HG03064 (cell line): ENCODE results near the gene NDP.
"Not testable (repeated sequence)": the region's sequence is repeated elsewhere in the genome, so short reads cannot be mapped to it uniquely, and the experiment has no call there.

Experiments used
- ATAC-seq: cut with Tn5 transposase; IDR thresholded peaks from one replicate; pipeline ENCODE4 v1.9.1; 2021; ENCODE audit warnings: low read depth; ENCODE audit not compliant: unreplicated experiment

NDP gene

DNA sequence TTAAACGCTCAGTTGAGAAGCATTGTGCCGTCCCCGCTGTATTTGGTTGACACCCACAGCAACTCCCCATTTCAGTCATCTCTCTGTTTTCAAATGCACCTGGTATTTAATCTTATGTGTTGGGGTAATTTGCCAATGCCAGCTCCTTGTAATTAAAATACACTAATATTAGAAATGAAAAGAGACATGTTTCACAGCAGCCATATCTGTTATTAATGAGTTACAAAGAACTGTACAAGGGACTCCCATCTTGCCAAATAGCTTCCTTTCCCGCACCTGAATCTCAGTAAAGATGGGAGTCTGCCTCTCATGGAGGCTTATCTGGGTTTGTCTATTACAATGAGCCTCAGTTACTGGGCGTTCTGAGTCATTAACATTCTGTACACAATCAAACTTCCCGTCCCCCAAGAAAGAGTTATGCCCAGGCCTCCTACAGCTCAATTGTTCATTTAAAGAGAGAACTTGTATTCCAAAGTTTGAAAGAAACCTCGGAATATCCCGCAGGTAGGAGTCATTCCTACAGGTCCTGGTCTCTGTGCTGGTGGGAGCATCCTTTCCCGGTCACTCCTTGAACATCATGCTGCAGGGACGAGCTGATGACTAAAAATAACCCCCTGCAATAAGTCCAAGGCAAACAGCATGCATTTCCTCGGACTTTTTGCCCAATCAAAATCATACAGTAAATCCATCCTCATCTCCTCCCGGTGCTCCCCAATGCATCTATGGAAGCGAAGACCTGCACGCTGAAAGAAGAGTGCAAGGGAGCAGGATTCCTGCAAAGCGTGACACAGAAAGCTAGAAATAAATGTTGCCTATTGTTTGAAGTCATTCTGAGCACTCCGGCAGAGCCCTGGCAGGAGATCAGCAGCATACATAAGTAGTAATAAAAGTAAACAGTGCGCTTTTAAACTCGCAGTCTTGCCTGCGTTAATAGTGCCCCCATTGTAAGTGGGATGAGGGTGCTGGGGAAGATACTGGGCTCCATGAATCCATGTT, 926 bp downstream of the NDP start:
- ATAC-seq = no peak

DNA sequence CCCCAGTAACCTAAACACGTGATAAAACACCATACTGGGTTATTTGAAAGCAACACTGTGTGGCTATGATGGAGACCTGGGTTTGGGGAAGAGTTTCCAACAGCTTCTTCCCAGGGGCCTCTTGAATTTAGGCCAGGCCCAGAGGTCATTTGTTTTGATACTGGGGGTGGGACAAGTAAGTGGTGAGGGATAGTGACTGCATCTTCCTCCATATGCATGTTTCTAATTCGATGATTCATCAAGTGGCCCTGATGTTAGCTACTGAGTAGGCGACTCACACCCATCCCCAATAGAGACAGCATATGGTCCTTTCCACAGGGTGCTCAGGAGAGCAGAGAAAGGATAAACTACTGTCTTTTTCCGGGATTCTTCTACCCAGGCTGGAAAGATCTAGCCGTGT, 2.7 kb downstream of the NDP start:
- no peak for ATAC-seq

DNA sequence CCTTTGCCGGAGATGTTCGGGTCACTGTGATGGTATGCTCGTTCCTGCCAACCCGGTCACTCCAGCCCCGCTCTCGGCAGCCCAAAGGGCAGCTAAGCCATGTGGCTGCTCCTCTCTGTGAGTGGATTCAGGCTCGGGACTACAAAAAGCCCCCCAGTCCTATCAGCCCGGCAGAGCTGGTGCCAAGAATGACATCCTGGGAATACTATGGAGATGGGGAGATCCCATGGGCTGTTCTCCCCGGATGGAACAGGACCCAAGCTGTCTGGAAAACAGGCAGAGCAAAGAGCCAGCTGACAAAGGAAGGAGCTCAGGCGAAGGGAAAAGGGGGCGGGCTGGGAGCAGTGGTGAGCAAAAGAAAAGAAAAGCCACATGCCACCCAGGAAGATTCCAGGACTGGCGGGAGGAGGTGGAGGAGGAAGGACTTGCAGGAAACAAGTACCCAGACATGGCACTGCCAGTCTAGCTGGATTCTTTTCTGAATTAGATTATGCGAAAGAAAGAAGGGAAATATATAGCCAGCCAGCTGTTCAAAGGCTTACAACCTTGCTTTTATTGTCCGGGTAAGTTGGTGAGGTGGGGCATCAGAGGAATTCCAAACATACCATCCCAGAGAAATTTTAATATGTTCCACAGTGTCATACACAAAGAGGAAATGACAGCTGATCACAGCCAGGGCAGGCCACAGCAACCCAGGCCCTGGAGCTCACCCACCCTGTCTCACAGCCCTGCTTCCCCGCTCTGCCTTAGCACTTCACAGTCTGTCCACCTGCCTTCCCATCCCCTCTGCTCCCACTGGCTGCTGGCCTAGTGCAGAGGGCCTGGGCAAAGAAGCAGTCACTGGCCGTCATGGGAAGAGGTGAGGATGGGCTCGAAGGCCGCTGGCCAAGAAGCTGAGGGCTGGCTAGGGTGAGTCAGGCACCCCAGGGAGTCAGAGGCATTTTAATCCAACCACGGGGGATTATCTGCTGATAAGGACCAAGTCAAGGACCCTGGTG, 3.4 kb downstream of the NDP start:
- ATAC-seq = no peak

DNA sequence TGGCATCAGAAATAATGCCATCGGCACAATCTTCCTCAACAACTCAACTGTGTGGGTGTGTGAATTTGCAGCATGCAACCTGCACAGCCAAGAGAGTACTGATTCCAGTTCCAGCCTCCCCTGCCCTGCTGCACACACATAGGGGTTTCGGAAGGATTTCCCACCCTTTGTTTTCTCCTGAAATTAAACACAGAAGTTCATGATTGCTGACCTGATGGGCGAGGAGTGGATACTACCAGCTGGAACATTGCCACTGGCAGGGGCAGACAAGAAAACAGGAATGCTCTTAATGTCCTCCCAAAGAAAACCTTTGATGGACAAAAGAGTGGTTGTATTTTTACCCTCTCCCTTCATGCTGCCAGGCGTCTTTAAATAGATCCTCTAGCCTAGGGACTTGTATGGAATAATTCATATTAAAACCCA, 4.8 kb downstream of the NDP start:
- ATAC-seq = no peak

DNA sequence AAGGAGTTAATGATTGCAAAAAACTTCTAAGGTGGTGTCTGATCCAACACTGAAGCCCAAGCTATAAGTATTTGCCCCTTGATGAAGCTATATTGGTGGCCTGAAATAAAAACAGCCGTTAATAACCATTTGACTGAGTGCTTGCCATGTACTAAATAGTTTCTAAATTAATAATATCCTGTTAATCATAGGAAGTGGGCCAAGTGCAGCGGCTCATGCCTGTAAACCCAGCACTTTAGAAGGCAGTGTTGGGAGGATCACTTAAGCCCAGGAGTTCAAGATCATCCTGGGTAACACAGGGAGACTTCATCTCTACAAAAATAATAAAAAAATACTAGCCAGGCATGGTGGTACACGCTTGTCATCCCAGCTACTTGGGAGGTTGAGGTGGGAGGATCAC, 8.3 kb downstream of the NDP start:
- no peak for ATAC-seq

DNA sequence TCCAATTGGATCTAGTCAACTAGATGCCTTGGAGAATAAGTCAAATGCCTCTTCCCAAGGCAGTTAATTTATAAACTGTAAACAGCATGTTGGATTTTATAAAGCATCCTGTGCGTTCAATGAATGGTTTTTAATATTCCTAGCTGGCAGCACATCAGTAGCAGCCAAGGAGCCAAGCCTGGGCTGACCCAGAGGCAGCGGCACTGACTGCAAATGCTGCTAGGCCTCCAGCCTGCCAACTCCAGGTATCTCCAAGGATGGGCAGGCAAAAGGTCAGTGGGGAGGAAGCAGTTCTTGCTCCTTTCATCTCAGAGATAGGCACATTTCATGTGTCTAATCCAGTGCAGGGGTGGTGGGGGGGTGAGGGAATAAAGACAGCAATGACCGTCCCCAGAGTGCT, 9.5 kb downstream of the NDP start:
- no peak for ATAC-seq

DNA sequence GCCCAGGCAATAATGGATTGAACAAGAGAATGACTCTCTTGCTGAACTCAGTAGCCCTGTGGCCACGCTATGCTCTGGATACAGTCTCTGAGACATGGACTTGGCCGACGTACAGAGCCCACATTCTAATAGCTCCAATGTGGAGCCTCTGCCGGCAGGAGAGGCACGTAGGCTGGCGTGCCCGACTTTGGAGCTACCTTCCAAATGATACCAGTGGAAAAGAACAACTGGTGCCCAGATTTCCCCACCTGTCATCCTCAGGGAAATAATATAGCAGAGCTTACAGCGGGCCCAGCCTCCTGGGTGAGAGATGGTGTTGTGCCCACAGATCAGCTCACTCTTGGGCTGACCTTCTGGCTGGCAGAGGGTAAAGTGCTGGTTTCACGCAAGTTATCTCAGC, 10.6 kb downstream of the NDP start:
- no peak for ATAC-seq

DNA sequence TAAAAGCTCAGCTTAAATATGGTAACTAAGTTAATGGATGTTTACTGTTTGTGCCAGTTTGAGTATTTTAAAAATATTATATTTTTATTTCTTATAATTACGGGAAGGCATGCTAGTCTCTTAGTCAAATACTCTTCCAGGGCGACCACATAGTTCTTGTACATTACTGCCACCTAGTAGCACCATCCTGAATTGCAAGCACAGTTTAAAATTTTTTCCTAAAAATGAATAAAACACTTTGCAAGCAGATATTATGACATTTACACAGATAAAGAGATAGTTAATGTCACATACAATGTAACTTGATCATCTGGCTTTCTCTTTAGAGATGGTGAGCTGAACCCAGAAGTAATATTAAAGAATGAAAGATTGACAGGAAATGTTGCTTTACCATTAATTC, 11.5 kb downstream of the NDP start:
- no peak for ATAC-seq

DNA sequence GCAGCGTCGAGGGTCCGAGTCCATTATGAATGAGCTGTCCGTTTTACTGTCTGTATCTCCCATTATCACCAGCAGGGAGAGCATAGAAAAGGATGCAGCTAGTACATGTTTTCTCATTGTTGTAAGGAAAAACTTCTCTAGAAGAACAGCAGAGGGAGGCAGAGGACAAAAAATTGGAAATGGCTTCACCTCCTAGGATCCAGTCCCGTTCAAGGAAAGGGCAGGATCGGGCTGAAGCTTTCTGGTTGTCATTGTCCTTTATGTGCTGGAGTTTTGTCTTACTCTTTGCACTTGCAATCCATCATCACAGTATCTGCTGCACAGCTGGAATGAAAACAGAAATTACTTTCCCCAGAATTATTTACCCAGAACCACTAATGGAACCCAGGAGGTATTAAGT, 14.7 kb downstream of the NDP start:
- no peak for ATAC-seq

DNA sequence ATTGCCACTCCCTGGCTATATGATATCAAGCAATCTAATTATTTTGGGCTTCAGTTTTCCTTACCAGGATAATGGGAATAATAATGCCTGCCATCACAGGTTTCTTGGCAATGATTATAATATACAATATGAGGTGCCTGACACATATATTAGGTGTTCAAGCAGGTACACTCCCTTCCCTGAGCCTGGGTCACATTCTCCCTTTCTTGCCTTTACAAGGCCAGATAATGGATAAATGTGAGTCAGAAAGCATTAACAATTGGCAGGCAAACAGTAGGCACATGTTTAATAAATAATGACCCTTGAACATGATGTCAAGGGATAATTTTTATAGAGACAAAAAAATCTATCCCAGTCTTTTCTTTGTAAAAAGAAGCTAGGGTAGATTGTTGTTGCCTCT, 17.2 kb downstream of the NDP start:
- no peak for ATAC-seq

DNA sequence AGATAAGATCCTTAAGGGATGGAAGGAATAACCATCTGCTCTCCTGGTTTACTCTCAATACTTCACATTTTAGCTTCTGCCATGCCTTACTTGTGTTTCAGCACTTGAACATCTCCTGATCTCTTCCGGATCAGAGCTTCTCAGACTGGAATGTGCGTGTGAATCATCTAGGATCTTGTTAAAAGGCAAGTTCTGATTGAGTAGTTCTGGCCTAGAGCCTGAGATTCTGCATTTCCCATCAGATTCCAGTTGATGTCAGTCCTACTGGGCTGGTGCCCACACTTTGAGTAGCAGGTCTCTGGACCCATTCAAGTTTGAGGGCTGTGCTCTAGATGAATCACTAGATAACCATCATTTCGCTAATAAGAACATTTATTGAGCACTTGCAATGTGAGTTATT, 20.0 kb downstream of the NDP start:
- no peak for ATAC-seq

DNA sequence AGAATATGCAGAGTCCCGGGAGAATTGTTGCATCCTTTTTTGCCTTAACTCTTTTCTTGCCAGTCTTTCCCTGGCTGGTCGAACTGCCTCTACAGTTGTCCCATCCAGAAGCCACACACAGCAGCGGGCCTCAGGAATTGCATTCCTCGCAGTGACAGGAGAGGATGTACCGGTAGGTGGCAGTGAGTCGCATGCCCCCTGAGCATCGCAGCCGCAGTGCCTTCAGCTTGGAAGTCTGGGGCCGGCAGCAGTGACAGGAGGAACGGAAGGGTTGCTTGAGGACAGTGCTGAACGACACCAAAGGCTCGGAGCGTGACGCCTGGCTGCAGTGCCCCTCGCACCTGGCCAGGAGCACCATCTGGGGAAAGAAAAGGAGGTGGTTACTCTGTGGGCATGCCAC, 23.5 kb downstream of the NDP start:
- no peak for ATAC-seq

DNA sequence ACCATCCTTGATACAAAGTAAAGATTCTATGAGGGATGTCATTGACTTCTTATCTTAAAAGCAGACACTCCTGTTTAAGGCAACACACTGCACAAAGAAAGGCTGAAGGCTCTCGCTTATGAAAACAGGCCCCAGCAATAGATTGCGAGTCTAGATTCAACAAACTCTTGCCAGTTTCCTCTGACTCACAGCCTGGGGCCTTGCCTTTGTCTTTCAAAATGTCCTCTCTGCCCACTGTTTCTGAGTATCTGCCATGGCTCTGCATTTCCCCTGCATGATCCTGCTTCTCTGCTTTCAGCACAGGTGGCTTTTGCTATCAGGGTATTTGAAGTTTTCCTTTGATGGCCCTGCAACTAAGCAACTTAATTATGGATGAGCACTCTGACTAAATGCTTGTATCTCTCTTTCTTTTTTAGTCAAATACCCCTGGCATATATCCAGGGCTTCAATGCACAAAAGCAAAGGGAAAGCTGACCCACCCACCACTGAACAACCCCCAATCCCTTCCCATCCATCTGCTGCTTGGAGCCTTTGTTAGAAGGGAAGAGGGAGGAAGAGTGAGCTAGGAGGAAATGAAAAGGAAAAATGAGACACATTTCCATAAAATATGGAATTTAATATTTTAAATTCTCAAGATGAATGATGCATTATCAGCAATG, 32.2 kb downstream of the NDP start:
- no peak for ATAC-seq

DNA sequence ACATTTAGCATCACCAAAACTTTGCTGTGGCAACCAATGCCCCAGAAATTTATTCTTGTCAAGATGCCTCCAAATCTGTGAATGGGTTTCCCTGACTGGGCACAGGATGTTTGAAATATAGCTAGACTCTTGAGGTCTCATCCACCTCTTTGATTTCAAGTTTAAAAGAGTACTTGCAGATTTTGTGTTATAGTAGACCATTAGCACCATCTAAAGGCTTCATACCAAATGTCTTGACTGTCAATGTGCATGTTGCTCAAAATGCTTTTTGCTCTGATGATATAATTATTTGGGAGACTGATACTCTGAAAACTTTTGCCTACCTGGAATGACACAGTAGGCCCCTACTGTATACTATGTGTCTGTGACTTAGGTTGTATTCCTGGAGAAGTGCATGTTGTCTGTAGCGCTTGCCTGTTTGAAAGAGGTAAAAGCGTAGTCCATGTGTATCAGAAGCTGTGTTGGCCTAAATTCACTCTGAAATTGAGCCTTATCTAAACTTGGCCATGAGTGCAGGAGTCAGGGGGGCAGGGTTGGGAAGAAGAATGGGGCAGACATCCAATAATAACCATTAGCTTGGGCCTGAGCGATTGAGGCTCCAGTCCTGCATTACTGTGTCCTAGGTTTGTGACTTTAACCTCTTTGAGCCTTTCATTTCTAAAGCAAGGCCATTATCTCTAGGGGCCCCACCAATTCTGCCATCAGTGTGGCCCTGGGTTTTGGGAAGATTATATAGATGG, 33.8 kb downstream of the NDP start:
- ATAC-seq = no peak

DNA sequence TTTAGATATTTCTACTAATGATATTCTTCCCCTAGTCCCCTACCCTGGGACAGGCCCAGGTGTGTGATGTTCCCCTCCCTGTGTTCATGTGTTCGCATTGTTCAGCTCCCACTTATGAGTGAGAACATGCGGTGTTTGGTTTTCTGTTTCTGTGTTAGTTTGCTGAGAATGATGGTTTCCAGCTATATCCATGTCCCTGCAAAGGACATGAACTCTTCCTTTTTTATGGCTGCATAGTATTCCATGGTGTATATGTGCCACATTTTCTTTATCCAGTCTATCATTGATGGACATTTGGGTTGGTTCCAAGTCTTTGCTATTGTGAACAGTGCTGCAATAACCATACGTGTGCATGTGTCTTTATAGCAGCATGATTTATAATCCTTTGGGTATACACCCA, 51.2 kb downstream of the NDP start:
- ATAC-seq = not testable (repeated sequence)

DNA sequence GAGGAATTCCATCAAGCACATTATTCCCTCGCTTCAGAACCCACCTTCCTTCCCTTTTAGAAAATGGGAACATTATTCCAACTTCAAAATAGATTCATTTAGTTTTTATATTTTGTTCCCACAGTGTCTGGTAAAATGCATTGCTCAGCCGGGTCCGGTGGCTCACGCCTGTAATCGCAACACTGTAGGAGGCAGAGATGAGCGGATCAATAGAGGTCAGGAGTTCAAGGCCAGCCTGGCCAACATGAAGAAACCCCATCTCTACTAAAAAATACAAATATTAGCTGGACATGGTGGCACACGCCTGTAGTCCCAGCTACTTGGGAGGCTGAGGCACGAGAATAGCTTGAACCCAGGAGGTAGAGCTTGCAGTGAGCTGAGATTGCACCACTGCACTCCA, 62.4 kb downstream of the NDP start:
- ATAC-seq = not testable (repeated sequence)

DNA sequence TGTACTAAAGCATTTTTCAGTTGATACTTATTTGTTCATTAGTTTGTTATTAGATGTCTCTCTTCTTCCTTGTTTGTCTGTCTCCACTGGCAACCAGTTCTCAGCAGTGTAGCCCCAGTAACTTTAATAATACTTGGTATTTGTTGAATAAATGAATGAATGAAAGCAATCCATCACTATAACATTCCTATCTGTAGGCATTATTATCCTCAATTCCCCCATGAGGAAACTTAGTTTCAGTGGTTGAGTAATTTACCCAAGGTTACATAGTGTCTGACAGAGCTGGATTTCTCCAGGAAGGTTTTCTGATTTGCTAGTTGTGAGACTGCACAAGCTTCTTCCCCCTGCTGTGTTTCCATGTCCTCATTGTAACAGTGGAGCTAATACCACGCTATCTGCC, 63.2 kb downstream of the NDP start:
- no peak for ATAC-seq

DNA sequence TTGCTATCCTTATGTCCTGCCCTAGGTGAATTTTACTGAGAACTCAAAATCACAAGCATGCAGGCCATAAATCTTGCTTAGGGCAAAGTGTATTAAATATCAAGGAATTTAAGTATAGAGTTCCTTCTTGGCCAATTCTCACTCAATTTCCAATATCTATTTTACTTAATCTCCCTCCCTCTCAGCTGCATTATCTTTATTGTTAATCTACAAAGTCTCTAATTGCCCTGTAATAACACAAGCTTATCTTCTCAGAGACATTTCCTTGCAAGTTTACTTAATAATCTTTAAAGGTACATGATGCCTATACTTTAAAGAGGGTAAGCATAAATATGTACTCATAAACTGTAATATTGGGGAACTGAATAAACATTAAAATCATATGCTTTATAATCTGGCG, 64.0 kb downstream of the NDP start:
- ATAC-seq = no peak

DNA sequence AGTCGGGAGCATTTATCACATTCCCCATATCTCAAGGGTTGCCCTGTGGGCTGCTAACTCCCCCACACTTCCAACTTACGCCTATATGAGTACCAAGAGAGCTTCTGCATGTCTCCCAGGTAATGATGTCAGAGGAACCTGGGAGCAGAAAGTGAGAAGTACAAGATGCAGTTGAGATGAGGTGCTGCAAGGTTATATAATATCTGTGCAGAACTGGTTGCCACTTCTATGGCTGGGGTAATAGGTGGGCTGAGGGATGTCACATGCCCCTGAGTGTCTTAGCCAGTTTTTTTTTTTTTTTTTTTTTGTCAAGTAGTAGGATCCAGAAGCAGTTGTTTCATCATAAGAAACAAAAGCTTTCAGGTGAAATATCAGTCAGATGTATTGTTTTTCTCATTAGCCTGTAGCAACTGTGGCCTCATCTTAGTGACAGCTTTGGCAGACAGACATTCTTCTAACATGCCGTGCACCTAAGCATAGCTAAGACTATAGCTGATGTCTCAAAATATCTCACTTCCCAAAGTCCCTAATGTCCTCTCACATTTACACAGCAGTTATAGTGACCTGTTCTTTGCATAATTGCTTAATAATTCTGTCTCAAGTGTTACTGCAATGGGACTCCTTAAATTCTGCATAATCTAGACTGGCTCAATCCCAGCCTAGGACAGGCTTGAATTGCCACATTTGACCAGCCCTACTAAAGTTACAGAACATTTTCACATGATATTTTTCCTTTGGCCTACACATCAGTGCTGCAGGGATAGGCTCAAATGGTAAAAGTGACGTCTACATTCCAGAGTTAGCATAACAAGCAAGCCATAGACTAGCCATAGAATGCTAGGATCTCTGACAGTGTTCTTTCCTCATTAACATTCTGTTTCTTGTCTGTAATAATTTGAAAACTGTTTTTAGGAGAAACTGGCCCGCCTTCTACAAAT, 73.0 kb downstream of the NDP start:
- ATAC-seq = no peak
